HG03066 (cell line): Measurements from ENCODE around the gene PROSER2.
"Not testable (repeated sequence)": the region's sequence is repeated elsewhere in the genome, so short reads cannot be mapped to it uniquely, and the experiment has no call there.

Experiments
- ATAC-seq: cut with Tn5 transposase; IDR thresholded peaks from one replicate; pipeline ENCODE4 v1.9.1; 2021; ENCODE audit warnings: low read depth; ENCODE audit not compliant: unreplicated experiment

Gene PROSER2

DNA sequence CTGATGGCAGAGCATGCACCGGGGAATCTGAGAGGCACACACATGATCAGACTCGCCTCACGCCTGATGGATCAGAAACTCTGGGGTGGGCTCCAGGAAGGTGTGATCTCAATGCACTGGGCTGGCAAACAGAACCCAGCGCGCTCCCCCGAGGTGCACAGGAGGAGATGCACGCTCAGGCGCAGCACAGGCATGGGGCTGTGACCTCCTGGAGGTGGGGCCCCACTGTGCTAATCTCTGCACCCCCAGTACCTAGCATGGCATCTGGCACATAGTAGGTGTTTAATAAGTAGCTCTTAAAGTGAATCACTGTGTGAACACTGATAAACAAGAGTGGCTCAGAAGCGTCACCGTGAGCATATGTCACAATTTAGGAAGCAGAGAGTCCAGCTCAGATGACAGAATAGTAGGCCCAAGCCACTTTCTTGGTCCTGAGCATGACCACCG lies 57.9 kb downstream of the PROSER2 start:
- no peak for ATAC-seq

DNA sequence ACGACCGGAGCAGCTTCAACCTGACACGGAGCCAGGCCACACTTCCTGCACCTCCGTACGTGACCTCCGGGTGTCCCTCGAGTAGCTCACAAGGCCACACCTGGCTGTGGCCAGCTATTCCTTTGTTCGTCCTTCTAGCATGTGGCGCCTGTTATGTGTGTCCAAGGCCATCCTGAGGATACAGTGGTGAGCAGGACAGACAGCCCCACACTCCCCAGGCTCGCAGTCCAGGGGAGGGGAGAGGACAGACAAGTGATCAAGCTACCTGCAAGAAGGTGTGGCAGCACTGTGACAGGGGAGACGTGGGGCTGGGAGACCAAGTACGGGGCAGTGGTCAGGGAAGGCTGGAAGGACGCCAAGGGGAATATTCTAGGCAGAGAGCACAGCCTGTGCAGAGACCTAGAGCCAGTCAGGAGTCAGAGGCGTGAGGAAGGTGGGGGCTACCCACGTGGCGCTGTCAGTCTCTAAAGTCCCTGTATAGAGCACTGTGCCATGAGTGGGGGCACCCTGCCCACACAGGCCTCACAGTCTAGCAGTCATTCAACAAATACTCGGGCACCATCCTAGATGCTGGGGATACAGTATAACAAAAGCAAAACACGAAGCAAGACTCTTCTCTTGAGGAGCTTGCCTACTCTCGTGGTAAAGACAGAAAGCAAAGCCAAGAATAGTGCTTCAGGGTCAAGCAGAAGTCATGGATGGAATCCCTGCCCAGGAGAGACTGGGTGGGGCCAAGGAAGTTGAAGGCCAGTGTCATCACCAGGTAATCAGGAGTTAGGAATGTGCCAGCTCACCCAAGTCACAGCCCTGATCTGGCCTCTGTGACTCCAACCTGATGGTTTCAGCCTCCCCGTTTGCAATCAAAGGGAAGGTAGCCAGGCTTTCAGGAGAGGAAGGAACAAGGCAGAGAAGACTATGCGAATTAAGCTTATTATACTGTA lies 58.6 kb downstream of the PROSER2 start:
- no peak for ATAC-seq

DNA sequence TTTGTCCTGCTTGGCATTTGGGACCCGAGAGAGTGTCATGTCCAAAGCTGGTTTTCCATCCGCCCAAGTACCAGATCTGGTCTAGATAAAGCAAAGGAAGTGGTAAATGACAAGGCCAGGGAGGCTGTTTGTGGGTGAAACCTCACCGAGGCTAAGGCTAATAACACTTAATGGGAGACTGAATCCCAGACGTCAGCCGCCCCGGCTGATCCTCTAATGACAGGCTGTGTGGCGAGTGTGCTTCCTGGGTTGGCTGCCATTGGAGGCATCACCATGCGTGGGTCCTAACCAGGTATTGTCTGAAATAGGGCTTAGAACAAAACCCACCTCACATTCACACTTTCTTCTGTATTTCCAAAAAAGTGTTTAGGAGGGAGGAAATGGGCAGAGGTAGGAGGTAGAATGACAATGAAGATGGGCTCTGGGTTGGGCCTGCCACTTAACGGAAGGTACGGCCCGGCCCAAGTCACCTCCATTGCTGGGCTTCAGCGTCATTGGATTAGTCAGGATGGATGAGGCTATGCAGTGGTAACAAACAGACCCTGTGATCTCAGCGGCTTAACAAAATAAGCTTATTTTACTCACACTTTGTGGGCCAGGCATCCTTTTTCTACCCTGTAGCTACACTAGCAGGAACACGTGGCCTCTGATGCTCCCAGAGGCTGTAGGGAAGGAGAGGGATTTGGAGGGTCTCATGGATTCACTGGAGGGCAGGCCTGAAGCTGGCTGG lies 59.7 kb downstream of the PROSER2 start:
- no peak for ATAC-seq

DNA sequence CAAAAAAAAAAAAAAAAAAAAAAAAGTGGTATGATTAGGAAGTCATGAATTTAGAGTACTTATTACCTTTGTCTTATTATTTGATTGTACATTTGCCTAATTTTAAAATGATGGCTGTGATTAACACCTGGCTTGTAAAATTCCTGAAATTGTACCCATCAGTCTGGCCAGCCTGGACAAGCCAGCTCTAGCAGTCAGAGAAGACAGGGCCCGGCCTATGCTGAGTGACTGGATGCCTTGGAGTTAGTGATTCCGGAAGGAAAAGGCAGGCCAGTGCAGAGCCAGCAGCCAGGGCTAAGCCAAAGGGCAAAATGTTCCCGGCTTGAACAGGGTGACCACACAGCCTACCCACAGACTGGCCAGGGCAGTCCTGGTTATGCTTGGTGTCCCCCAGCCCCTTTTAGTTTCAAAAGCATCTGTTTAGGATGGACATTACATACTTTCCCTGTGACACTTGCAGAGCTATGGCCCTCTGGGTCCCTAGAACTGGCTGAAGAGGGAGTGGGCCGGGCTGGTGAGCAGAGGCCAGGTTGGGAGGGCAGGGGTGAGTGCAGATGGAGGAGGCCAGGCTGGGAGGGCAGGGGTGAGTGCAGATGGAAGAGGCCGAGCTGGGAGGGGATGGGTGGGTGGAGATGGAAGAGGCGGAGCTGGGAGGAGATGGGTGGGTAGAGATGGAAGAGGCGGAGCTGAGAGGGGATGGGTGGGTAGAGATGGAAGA lies 61.7 kb downstream of the PROSER2 start:
- ATAC-seq, result no peak

DNA sequence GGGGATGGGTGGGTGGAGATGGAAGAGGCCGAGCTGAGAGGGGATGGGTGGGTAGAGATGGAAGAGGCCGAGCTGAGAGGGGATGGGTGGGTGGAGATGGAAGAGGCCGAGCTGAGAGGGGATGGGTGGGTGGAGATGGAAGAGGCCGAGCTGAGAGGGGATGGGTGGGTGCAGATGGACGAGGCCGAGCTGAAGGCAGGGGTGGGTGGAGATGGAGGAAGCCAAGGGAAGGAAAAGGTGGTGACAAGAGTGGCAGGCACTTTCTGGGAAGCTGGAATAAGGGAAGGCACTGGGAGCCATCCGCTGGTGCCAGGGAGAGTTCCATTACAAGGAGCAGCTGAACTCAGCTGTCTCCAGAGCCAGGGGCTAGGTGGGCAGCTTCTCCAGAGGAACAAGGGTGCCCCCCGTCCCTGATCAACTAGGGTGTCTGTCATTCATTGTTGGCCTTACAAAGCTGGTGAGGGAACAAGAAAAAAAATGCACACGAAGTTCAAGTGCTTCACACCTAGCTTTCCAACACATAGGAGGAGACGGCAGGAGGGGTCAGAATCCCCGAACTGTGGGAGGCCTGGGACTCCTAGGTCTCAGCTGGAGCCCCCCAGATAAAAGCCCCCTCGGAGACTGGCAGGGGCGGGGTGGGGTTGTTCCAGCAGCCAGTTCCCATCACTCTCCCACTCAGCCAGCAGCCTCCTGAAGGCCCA lies 62.4 kb downstream of the PROSER2 start:
- ATAC-seq, result no peak

DNA sequence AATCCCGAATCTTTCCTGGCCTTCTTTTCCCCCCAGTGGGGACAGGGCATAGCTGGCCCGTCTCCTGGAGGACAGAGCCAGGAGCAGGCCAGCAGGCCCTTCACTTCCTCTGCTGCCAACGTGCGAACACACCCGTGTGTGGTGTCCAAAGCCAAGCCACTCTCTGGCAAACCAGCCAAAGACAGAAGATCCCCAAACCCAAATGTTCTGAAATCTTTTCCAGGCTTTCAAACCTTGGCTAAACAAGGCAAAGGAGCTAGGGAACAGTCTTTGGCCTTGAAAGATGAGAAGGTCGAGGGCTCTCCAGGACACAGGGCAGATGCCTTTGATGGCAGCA lies 63.0 kb downstream of the PROSER2 start:
- ATAC-seq, result no peak

DNA sequence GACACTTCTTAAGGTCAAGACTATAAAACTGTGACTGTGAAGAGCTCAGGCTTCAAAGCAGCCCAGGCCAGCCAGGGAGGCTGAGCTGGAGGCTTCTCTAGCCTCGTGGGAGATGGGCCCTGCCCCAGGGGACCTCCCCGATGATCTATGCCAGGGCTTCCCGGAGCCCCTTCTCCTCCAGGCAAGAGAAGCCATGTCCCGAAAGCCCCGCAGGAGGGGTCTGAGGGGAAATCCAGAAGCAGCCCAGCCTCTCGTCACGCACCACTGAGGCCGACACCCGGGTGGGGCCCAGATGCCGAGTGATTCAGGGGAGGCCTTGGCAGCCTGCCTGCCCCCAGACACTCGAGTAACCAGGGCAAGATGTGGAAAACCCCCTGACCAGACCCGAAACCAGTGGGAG lies 63.7 kb downstream of the PROSER2 start:
- no peak for ATAC-seq

DNA sequence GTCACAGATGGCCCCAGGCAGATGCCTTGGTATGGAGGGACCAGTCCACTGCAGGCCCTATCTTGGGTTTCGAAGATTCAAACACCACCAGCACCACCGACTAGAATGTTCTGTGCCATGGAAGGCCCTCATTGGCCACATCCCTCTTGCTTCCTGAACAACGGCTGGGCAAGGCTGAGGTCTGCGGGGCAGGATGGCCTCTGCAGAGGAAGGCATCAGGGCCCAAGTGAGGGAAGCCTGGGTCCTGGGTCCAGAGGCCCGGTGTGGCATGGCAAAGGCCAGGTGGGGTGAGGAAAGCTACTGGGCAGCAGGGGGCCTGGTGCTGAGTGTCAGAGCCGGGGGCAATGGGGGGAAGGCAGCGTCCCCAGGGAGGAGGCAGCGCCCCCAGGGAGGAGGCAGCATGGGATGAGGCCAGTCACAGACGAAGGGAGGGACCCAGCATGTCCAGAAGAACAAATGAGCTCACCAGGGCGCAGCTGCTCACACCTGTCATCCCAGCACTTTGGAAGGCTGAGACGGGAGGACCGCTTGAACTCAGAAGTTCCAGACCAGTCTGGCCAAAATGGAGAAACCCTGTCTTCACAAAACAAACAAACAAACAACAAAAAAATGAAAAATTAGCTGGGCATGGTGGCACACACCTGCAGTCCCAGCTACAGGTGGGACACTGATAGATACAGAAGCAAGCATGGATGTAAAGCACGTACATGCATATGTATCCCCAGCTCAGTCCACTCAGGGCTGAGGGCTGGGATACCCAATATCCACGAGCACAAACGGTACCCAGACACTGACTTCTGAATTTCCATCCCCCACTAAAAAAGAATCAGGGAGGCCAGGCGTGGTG lies 64.4 kb downstream of the PROSER2 start:
- no peak for ATAC-seq

DNA sequence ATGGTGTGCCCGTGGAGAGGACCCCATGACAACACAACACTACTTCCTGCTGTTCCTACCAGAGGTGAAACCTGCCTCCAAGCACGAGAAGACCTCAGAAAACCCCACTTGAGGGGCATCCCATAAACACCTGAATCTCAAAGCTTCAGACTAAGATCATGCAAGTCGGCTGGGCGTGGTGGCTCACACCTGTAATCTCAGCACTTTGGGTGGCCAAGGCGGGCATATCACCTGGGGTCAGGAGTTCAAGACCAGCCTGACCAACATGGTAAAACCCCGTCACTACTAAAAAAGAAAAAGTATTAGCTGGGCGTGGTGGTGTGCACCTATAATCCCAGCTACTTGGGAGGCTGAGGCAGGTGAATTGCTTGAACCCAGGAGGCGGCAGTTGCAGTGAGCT lies 66.1 kb downstream of the PROSER2 start:
- not testable (repeated sequence) for ATAC-seq

DNA sequence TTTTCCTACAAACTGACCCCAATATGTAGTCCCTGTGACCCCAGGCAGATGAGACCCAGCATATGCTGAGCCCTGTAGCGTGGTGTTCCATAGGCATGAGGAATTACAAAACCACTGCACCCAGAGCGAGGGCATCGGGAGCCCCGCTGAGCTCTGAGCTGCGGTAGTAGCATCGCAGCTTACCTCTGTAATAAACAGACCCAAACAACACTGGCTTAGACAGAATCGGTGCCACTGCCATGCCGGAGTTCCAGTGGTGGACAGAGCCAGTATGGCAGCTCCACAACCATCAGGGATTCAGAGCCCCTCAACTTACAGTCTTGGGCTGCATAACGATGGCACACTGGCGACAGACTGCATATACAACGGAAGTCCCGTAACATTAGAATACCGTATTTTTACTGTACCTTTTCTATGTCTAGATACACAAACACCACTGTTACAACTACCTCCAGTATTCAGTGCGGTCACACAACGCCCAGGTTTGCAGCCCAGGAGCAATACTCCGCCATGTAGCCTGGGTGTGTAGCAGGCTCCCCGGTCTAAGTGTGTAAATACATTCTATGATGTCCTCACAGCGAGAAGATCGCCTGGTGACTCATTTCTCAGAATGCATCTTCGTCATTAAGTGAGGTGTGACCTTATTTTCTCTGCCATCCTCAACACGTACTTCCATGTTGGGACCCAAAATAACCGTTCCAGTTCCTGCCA lies 68.8 kb downstream of the PROSER2 start:
- ATAC-seq, result no peak

DNA sequence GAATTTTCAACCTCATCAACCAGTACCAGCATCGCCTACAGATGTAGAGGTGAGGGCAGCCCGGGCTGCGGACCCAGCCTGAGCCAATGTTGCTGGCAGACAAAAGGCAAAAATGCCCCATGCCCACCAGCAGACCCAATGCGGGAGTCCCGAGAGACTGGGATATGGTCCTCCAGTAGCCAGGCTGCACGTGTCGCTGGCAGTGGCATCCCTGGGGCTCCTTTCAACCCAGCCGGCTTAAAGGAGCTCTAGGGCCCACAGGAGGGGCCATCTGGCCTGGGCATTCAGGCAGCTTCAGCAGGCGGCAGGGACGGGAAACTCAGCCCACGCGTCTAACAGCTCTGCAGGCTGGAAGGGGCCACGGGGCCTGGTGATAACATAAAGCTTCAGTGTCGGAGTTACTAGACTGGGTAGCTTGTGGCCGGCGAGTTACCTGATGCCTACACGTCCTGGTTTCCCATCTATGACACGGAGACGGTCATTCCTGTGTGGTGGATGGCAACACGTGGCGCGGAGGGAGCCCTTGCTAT lies 70.7 kb downstream of the PROSER2 start:
- ATAC-seq, result no peak

DNA sequence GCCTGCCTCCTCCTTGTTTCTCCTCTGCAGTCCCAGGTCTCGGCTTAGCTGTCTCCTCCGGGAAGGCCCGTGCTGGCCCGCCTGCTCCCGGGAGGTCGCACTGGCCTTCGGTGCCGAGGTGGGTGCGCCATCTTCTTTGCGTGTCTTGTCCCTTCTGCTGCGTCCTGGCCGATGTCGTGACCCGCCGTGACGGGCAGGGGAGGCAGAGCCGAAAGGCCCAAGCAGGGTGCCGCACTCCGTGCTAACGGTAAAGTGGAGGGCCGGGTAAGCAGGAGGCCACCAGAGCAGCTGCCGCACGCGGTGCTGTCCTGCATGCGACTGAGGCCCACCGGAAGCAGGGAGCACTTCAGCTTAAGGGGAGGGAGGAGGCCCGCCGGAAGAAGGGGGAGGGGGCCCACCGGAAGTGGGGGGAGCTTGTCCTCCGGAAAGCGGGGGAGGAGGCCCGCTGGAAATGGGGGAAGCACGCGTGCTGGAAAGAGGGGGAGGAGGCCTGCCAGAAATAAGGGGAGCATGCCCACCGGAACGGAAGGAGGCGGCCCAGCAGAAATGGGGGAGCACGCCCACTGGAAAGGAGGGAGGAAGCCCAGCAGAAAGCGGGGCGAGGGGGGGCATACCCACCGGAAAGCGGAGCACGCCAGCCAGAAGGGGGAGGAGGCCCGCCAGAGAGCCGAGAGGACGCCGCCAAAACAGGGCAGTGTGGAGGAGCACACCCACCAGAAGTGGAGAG lies 71.4 kb downstream of the PROSER2 start:
- no peak for ATAC-seq

DNA sequence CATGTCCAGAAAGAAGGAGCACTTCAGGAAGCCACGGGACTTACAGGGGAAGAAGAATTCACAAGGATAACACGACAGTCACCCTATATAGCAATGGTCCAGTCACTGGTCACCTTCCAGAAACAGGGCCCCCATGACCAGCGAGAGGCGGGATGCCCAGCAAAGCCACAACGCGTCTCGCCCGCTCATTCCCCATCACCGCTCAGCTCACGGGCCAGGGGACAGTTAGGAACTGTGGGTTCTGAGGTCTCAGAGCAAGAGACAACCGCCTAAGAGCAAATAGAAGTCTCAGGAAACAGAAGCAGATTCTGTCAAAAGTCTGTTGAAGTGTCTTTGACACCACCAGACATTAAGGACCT lies 71.9 kb downstream of the PROSER2 start:
- no peak for ATAC-seq

DNA sequence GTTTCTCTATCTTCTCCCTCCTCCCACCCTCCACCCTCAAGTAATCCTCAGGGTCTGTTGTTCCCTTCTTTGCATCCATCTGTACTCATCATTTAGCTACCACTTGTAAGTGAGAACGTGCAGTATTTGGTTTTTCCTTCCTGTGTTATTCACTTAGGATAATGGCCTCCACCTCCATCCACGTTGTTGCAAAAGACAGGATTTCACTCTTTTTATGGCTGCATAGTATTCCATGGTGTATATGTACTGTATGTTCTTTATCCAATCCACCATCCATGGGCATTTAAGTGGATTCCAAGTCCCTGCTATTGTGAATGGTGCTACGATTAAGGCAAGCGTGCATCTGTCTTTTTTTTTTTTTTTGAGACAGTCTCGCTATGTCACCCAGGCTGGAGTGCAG lies 72.4 kb downstream of the PROSER2 start:
- ATAC-seq, result no peak

DNA sequence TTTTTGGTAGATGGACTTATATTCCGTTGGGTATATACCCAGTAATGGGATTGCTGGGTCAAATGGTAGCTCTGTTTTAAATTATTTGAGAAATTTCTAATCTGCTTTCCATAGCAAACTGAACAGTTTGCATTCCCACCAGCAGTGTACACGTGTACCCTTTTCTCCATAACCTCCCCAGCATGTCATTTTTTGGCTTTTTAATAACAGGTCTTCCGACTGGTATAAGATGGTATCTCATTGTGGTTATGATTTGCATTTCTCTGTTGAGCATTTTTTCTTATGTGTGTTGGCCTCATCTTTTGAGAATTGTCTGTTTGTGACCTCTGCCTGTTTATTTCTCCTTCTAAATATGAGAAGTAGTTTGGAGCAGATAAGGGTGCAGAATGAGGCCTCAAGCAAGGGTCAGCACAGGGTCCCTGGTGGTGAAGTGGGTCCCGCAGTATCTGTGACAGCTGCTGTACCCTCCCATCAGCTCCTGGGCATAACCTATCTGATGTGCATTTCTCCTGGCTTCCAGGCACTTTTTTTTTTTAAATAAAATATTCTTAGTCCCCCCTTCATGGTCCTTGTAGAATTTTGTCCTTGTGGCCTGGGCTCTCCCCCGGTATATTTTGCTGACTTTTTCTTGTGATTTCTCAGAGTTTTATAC lies 73.5 kb downstream of the PROSER2 start:
- no peak for ATAC-seq

DNA sequence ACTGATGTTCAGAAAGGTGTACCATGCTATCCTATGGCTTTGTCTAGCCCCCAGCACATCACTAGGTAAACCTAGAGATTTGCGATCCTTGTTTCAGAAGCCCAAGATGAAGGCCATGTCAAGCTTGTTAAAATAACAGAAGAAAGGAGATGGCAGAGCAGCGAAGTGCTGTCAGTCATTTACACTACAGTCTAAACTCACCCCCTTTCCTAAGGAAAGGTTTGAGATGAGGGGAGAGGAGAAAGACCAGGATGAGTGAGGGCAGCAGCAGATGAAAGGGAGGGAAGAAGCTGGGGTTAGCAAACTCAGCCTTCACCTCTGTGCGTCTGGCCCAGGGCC lies 74.8 kb downstream of the PROSER2 start:
- no peak for ATAC-seq

DNA sequence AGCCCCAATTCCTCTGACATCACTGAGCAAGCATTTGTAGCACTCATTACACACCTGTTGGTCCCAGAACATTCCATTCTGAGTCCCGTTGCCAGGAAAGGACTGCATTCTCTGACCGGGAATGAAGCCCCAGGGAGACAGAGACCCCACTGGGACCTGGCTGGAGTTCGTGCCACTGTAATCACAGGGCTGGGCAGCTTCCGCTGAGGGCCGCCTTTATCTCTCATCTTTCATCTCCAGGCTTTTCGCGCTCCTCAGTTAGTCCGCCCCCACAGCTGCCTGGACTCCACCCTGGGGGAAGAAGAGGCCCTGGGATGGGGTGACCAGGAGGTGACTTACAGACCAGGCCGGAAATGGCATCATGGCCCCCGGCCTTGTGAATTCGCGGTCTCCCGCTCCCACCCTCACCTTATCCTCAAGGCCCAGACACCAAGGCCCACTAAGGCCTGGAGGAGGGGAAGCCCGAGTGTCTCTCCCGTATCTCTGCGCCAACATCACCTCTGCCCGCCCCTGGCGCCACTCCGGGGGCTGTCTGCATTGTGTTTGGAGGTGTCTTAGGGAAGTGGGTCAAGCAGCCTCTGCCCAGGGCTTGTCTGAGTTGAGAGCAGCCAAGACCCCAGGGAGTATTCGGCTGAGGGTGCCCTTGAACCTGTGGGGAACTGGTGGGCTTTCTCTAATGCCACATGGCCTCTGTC lies 75.4 kb downstream of the PROSER2 start:
- ATAC-seq, result no peak
